Omental fat pad (tissue), 4 donors: ENCODE data around the gene TAL1. TPM values are rescaled to one million over a fixed set of nuclear protein-coding genes. Genes with fewer than 3 reads are reported as not detected.

Experiments used
- ATAC-seq: fragments of 150-250 bp; one replicate; pipeline ENCODE4 v1.9.1; 2016; ENCODE audit warnings: mild to moderate bottlenecking, moderate library complexity; ENCODE audit not compliant: low FRiP score
- DNase-seq: peaks from one replicate; pipeline ENCODE4 v3.0.0-alpha.2; 2019; ENCODE audit warnings: low spot score
- CTCF ChIP-seq, 3 donors: fragments of 450-650 bp; IDR thresholded peaks; one replicate each; pipeline ENCODE4 v1.5.1; 2016 to 2017; ENCODE audit warnings: antibody characterized with exemption in 3 of 3, mild to moderate bottlenecking in 3 of 3, moderate library complexity in 2 of 3
- total RNA-seq, 4 donors: library from RNA; depleted of rRNA; stranded (reverse); fragments of >200 nt; gene quantifications; one replicate each; pipeline ENCODE4 v1.1.0, GENCODE V29; 2016

The TAL1 gene
- total RNA-seq, 4 donors from 2014 or later = 2.4 to 21.1 (median 5.1) TPM

- TF ChIP-seq CTCF (IDR thresholded peaks at IDR 0.05) = no peak
- ATAC-seq (no peak), DNase-seq (no peak)
Observed at GRCh38 chr1:47186267-47187185, 45.5 kb downstream of the TAL1 start.

- no peak for ATAC-seq
- no peak for TF ChIP-seq CTCF (IDR thresholded peaks at IDR 0.05)
Observed at GRCh38 chr1:47184822-47185677, 47.0 kb downstream of the TAL1 start.

GRCh38 chr1:47184090-47184821 is 47.8 kb downstream of the TAL1 start:
- DNase-seq (no peak), ATAC-seq (no peak)
- TF ChIP-seq CTCF (IDR thresholded peaks at IDR 0.05) = no peak

More at GRCh38 chr1:47184822-47185677, 47.0 kb downstream of the TAL1 start:
- DNase-seq = no peak

- TF ChIP-seq CTCF (IDR thresholded peaks at IDR 0.05) = no peak
- no peak for DNase-seq
- no peak for ATAC-seq
Observed at GRCh38 chr1:47183308-47184089, 48.5 kb downstream of the TAL1 start.

GRCh38 chr1:47182676-47183235 is 49.3 kb downstream of the TAL1 start:
- TF ChIP-seq CTCF (IDR thresholded peaks at IDR 0.05) = no peak
- ATAC-seq (peak; percentile 10), DNase-seq (no peak)
